CD4-positive, alpha-beta T cell treated with Interleukin-10 for 1 hour (primary cell): Measurements from ENCODE around the gene BEGAIN.

ENCODE experiments used
- DNase-seq: peaks from one replicate; pipeline ENCODE4 v3.0.0-alpha.2; 2020

BEGAIN gene

GRCh38 chr14:100615736-100616695, 28.8 kb upstream of the BEGAIN start:
- no peak for DNase-seq

GRCh38 chr14:100614803-100615202, 27.6 kb upstream of the BEGAIN start:
- DNase-seq = no peak

- DNase-seq = no peak
Measured at GRCh38 chr14:100612986-100613385, 25.8 kb upstream of the BEGAIN start.

GRCh38 chr14:100611811-100612480, 24.7 kb upstream of the BEGAIN start:
- DNase-seq = no peak

- DNase-seq = no peak
Measured at GRCh38 chr14:100610511-100611217, 23.4 kb upstream of the BEGAIN start.

GRCh38 chr14:100609941-100610391, 22.7 kb upstream of the BEGAIN start:
- DNase-seq = no peak

- DNase-seq = no peak
Measured at GRCh38 chr14:100609331-100609870, 22.2 kb upstream of the BEGAIN start.

GRCh38 chr14:100608586-100609330, 21.5 kb upstream of the BEGAIN start:
- no peak for DNase-seq

GRCh38 chr14:100608064-100608463, 20.8 kb upstream of the BEGAIN start:
- DNase-seq = no peak

- no peak for DNase-seq
Measured at GRCh38 chr14:100607611-100607956, 20.4 kb upstream of the BEGAIN start.

- no peak for DNase-seq
Measured at GRCh38 chr14:100606687-100607610, 19.7 kb upstream of the BEGAIN start.

GRCh38 chr14:100605706-100606686, 18.8 kb upstream of the BEGAIN start:
- DNase-seq = no peak

GRCh38 chr14:100605230-100605629, 18.0 kb upstream of the BEGAIN start:
- no peak for DNase-seq

- no peak for DNase-seq
Measured at GRCh38 chr14:100604709-100605108, 17.5 kb upstream of the BEGAIN start.

GRCh38 chr14:100604121-100604501, 16.9 kb upstream of the BEGAIN start:
- no peak for DNase-seq

- DNase-seq = no peak
Measured at GRCh38 chr14:100603341-100604120, 16.3 kb upstream of the BEGAIN start.

GRCh38 chr14:100602621-100603230, 15.5 kb upstream of the BEGAIN start:
- no peak for DNase-seq

- DNase-seq = no peak
Measured at GRCh38 chr14:100601914-100602313, 14.7 kb upstream of the BEGAIN start.

- no peak for DNase-seq
Measured at GRCh38 chr14:100601064-100601463, 13.8 kb upstream of the BEGAIN start.
